ENCODE data around the gene ITGAE.

Gene ITGAE

GRCh38 chr17:3800362-3801271 is at the start of gene ITGAE:
ITGAE (minus strand) TSS chr17:3801188; CDS start chr17:3801144, 44 bp downstream.
- H3K36me3 ChIP-seq (ENCODE audit: control insufficient read depth in 2 of 2, insufficient read depth in 1 of 2, low read length in 2 of 2): peaks cover 0 to 22% of the 10 kb centered on the region in 2 experiments; a peak in 1 of 3 replicates
- no peak within 1 kb of the TSS for H3K27ac ChIP-seq (ENCODE audit: extremely low read depth, low read depth, low read length)
- CTCF ChIA-PET: interaction anchor here (0.6 to 0.7 kb wide), 3 partner anchors 38 to 69 kb away, joined by 3 to 5 read pairs (median 3); no protein-coding TSS in a partner anchor
- POLR2A ChIA-PET: no interaction called here
- H3K4me1 ChIP-seq (ENCODE audit: control insufficient read depth, insufficient read depth, low read length): no peaks in the 10 kb centered on the region
- TF ChIP-seq GLIS1 (tag by site-specific recombination; IDR thresholded peaks at IDR 0.05) (peak; percentile 74), ZFHX2 (tag by site-specific recombination; conservative IDR thresholded peaks at IDR 0.05) (peak; percentile 70), EGR2 (tag by site-specific recombination; IDR thresholded peaks at IDR 0.05; ENCODE audit: low read depth) (peak; percentile 66), ZNF132 (tag by site-specific recombination; IDR thresholded peaks at IDR 0.05; ENCODE audit: borderline replicate concordance) (no peak), GLIS2 (tag by site-specific recombination; IDR thresholded peaks at IDR 0.05) (0 out of 2 replicates have a peak, but pooled peaks have one; percentile 22)
- H3K4me3 ChIP-seq (ENCODE audit: low read depth, low read length): no peak within 1 kb of the TSS
- H3K9me3 ChIP-seq (ENCODE audit: control insufficient read depth, insufficient read depth, low read depth, low read length): no peaks in the 10 kb centered on the region

DNA sequence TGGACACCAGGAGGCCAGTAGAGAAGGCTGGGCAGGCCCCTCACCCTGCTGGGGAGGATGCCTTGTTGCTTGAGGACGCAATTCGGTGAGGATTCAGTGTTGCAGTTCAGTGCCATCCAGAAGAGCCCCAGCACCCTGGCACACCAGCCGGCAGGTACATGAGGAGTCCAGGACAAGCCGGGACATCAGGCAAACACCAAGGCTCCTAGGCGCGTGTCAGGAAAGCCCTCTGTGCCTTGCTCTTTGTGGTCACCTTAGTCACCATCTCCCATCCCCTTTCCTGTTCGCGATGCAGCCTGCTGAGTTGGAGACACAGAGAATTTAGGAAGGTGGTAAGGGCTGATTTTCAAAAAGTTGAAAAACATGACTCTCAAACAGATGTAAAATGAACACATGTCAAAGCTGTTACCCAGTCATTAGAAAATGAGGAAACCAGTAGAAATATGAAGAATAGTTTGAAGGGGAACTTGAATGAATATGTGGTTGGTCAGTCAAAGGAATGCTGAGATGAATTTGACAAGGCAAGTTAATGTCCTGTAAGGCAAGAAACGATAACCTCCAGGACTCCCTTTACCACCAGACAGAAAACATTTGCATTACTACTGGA is 47.3 kb upstream of the ITGAE start:
- no peaks in the 10 kb centered on the region for H3K9me3 ChIP-seq (ENCODE audit: control insufficient read depth, insufficient read depth, low read depth, low read length)
- H3K4me3 ChIP-seq (ENCODE audit: low read depth, low read length): no peak overlapping the region
- CTCF ChIA-PET: interaction anchor here (1.0 to 7.0 kb wide), 6 partner anchors 9 to 112 kb away, joined by 3 to 120 read pairs (median 36); no protein-coding TSS in a partner anchor
- POLR2A ChIA-PET: interaction anchor here (0.6 kb wide), 1 partner anchor 110 kb away, joined by 3 read pairs; no protein-coding TSS in a partner anchor
- peaks cover 9 to 11% of the 10 kb centered on the region in 2 experiments; a peak in 2 of 3 replicates for H3K36me3 ChIP-seq (ENCODE audit: control insufficient read depth in 2 of 2, insufficient read depth in 1 of 2, low read length in 2 of 2)
- TF ChIP-seq ZNF157 (tag by site-specific recombination; IDR thresholded peaks at IDR 0.05): no peak
- no peak for TF ChIP-seq ZBTB7A (tag by site-specific recombination; IDR thresholded peaks at IDR 0.05; ENCODE audit: low read depth)
- no peak for TF ChIP-seq ZBTB17 (tag by site-specific recombination; IDR thresholded peaks at IDR 0.05)
- no peak for TF ChIP-seq ZNF362 (tag by site-specific recombination; IDR thresholded peaks at IDR 0.05)
- TF ChIP-seq REST (tag by site-specific recombination; IDR thresholded peaks at IDR 0.05): no peak
- TF ChIP-seq ZNF391 (tag by site-specific recombination; IDR thresholded peaks at IDR 0.05; ENCODE audit: borderline replicate concordance, low read depth): no peak
- no peak for TF ChIP-seq ZNF416 (tag by site-specific recombination; IDR thresholded peaks at IDR 0.05)
- no peak for TF ChIP-seq ZNF423 (tag by site-specific recombination; IDR thresholded peaks at IDR 0.05)
- no peak for TF ChIP-seq WT1 (tag by site-specific recombination; IDR thresholded peaks at IDR 0.05)
- no peak for TF ChIP-seq ZNF677 (tag by site-specific recombination; IDR thresholded peaks at IDR 0.05)
- TF ChIP-seq ZNF37A (tag by site-specific recombination; IDR thresholded peaks at IDR 0.05): no peak
- no peak for TF ChIP-seq ZBTB21 (tag by site-specific recombination; IDR thresholded peaks at IDR 0.05)
- no peak for TF ChIP-seq ZNF623 (tag by site-specific recombination; IDR thresholded peaks at IDR 0.05)
- no peak for TF ChIP-seq ZNF561 (tag by site-specific recombination; IDR thresholded peaks at IDR 0.05; ENCODE audit: borderline replicate concordance)
- no peak for TF ChIP-seq PRDM6 (tag by site-specific recombination; IDR thresholded peaks at IDR 0.05)
- TF ChIP-seq ZNF114 (tag by site-specific recombination; IDR thresholded peaks at IDR 0.05): no peak
- no peak for TF ChIP-seq HIC1 (tag by site-specific recombination; IDR thresholded peaks at IDR 0.05)
- peaks cover 6% of the 10 kb centered on the region for H3K4me1 ChIP-seq (ENCODE audit: control insufficient read depth, insufficient read depth, low read length)
- H3K27ac ChIP-seq (ENCODE audit: extremely low read depth, low read depth, low read length): no peak overlapping the region

All from HEK293 (cell line).